ENCODE data around the gene AHSP.
"Not testable (repeated sequence)": the region's sequence is repeated elsewhere in the genome, so short reads cannot be mapped to it uniquely, and the experiment has no call there.

AHSP gene

DNA sequence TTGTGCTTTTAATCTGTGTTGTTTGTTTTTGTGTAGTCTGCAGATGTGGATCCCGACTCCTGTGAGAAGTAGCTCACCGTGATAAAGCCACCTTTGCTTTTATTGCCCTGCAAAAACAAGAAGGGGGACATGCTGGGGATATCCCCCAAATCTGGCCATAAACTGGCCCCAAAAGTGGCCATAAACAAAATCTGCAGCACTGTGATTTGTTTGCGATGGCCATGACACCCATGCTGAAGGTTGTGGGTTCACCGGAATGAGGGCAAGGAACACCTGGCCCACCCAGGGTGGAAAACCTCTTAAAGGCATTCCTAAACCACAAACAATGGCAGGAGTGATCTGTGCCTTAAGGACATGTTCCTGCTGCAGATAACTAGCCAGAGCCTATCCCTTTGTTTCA, 15.1 kb downstream of the AHSP start:
- Histone ChIP-seq H3K4me1 (no peaks in the 10 kb centered on the region), H3K27me3 (peaks cover 8% of the 10 kb centered on the region), H3K9me3 (no peaks in the 10 kb centered on the region), H3K4me3 (ENCODE audit: low read depth, low read length) (no peak overlapping the region), H3K36me3 (no peaks in the 10 kb centered on the region)
- DNase-seq: no peak
- no peak for TF ChIP-seq CTCF (IDR thresholded peaks at IDR 0.05; ENCODE audit: low read depth, low read length)

DNA sequence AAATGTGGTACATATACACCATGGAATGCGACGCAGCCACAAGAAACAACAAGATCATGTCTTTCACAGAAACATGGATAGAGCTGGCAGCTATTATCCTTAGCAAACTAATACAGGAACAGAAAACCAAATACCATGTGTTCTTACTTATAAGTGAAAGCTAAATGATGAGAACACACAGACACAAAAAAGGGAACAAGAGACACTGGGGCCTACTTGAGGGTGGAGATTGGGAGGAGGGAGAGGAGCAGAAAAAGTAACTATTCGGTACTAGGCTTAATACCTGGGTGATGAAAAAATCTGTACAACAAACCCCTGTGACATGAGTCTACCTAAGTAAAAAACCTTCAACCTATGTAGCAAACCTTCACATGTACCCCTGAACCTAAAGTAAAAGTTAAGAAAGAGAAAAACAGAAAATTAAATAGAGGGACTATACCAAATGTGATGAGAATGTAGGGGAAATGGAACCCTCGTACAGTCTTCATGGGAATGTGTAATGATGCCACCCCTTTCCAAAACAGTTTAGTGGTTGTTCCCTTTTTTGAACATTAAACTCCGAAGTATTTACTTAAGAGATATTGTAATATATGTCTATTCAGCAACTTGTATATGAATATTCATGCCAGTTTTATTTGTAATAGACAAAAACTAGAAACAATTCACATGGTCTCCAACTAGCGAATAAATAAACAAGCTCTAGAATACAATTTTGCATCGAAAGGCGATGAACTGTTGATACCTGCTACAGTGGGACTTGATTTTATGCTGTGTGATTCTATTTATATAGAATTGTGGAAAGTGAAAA, 33.9 kb downstream of the AHSP start:
- TF ChIP-seq CTCF (IDR thresholded peaks at IDR 0.05; ENCODE audit: low read depth, low read length): no peak
- no peaks in the 10 kb centered on the region for H3K36me3 ChIP-seq
- H3K4me1 ChIP-seq: no peaks in the 10 kb centered on the region
- DNase-seq: no peak
- H3K9me3 ChIP-seq: no peaks in the 10 kb centered on the region
- no peak overlapping the region for H3K4me3 ChIP-seq (ENCODE audit: low read depth, low read length)
- no peaks in the 10 kb centered on the region for H3K27me3 ChIP-seq

DNA sequence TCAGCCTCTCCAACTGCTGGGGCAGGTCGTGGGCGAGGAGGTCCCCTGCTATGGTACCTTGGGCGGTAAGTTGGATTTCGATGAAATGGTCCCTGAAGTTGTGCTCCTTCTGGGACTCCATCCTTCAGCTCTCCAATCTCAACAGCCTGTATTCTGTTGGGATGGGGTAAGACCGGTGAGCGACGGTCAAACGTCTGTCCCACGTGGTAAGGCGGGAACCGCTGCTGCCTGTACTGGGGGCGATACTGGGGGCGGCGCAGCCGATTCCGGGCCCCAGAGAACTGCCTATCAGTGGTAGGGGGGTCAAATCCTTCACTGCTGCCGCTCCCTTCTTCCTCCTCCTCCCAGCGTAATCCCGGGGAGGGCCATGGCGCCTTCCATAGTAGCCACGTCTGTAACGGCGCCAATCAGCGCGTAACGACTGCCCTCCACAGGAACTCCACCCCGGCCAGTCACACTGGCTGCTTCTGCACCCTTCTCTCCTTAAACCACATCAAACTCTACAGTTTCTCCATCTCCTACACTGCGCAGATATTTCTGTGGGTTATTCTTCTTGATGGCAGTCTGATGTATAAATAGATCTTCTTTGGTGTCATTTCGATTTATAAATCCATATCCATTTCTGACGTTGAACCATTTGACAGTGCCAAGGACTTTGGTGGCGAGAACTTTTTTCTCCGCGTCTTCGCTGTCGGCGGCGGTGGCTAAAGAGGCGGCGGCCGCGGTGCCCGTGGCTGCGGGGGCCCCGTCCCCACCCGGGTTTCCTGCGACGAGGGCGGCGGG, 41.1 kb downstream of the AHSP start:
- no peak overlapping the region for H3K4me3 ChIP-seq (ENCODE audit: low read depth, low read length)
- 0 out of 2 replicates have a peak, but pooled peaks cover 8% of the 10 kb centered on the region for H3K27me3 ChIP-seq
- H3K4me1 ChIP-seq: no peaks in the 10 kb centered on the region
- no peaks in the 10 kb centered on the region for H3K9me3 ChIP-seq
- DNase-seq: no peak
- no peaks in the 10 kb centered on the region for H3K36me3 ChIP-seq
- TF ChIP-seq CTCF (IDR thresholded peaks at IDR 0.05; ENCODE audit: low read depth, low read length): no peak

- Histone ChIP-seq H3K9me3 (no peaks in the 10 kb centered on the region), H3K4me3 (ENCODE audit: low read depth, low read length) (no peak overlapping the region), H3K27me3 (0 out of 2 replicates have a peak, but pooled peaks cover 8% of the 10 kb centered on the region), H3K4me1 (no peaks in the 10 kb centered on the region), H3K36me3 (no peaks in the 10 kb centered on the region)
- DNase-seq: no peak
- no peak for TF ChIP-seq CTCF (IDR thresholded peaks at IDR 0.05; ENCODE audit: low read depth, low read length)
These were observed 41.6 kb downstream of the AHSP start for GRCh38 chr16:31569360-31569717.

- Histone ChIP-seq H3K27me3 (0 out of 2 replicates have a peak, but pooled peaks cover 8% of the 10 kb centered on the region), H3K9me3 (no peaks in the 10 kb centered on the region), H3K4me3 (ENCODE audit: low read depth, low read length) (no peak overlapping the region), H3K4me1 (no peaks in the 10 kb centered on the region), H3K36me3 (no peaks in the 10 kb centered on the region)
- no peak for DNase-seq
- TF ChIP-seq CTCF (IDR thresholded peaks at IDR 0.05; ENCODE audit: low read depth, low read length): no peak
These were observed 45.1 kb downstream of the AHSP start for GRCh38 chr16:31572821-31573220.

- not testable (repeated sequence) for H3K4me1 ChIP-seq; H3K9me3 ChIP-seq; DNase-seq; H3K27me3 ChIP-seq; H3K36me3 ChIP-seq; H3K4me3 ChIP-seq (ENCODE audit: low read depth, low read length)
These were observed 46.5 kb downstream of the AHSP start for GRCh38 chr16:31574159-31574558.
